Mucosa of descending colon (tissue), 3 donors: ENCODE results near the gene PIP4K2B. TPM values are rescaled to one million over a fixed set of nuclear protein-coding genes. Genes with fewer than 3 reads are reported as not detected.

ENCODE experiments used
- ATAC-seq: fragments of 200-7000 bp; cut with Tn5 transposase; one replicate; pipeline ENCODE4 v1.9.1; 2020; ENCODE audit warnings: mild to moderate bottlenecking, moderate library complexity
- DNase-seq, 3 donors: peaks; one replicate each; pipeline ENCODE4 v3.0.0-alpha.2; 2020
- H3K36me3 ChIP-seq: fragments of 200-600 bp; one replicate; pipeline ENCODE4 v1.8.0; 2021; ENCODE audit warnings: low read depth, mild to moderate bottlenecking
- H3K4me1 ChIP-seq: fragments of 200-600 bp; one replicate; pipeline ENCODE4 v1.8.0; 2021; ENCODE audit warnings: low read depth, mild to moderate bottlenecking
- H3K4me3 ChIP-seq: fragments of 200-600 bp; one replicate; pipeline ENCODE4 v1.8.0; 2021; ENCODE audit warnings: mild to moderate bottlenecking
- H3K9me3 ChIP-seq: fragments of 200-600 bp; one replicate; pipeline ENCODE4 v1.8.0; 2021; ENCODE audit warnings: mild to moderate bottlenecking
- intact Hi-C, 2 donors: fragments of 100-400 bp; cut with DNase I in 1 of 2; cut with micrococcal nuclease in 1 of 2; formaldehyde crosslinking; loops; one replicate each; pipeline versions ENCODE4 v1.11.0 to v1.11.1; 2022; cut with DNase I, micrococcal nuclease
- total RNA-seq, 3 donors: library from RNA; stranded (reverse); fragmentation: NEBNext Ultra II Directional in 2 of 3; extraction: Animal tissue kit (Norgen Biotek cat#: 25700) in 2 of 3; gene quantifications; one replicate each; pipeline versions ENCODE4 v1.2.1 to v1.2.4, GENCODE V29; 2021 to 2023
- TF ChIP-seq, protein P1 (sequence below): fragments of 200-600 bp; IDR thresholded peaks from one replicate; pipeline ENCODE4 v1.8.0; 2022; ENCODE audit warnings: antibody characterized with exemption, mild to moderate bottlenecking
- donor health status: DM: no; HTN: no; CAD: no; lungs with moderate emphysema.
- donor health status: DM: no; HTN: no; CAD: no.
- donor health status: DM: no; HTN: yes; CAD: no.

Gene PIP4K2B
- total RNA-seq, 3 donors from 2014 or later = 16.7 to 44.8 (median 20.6) TPM

DNA sequence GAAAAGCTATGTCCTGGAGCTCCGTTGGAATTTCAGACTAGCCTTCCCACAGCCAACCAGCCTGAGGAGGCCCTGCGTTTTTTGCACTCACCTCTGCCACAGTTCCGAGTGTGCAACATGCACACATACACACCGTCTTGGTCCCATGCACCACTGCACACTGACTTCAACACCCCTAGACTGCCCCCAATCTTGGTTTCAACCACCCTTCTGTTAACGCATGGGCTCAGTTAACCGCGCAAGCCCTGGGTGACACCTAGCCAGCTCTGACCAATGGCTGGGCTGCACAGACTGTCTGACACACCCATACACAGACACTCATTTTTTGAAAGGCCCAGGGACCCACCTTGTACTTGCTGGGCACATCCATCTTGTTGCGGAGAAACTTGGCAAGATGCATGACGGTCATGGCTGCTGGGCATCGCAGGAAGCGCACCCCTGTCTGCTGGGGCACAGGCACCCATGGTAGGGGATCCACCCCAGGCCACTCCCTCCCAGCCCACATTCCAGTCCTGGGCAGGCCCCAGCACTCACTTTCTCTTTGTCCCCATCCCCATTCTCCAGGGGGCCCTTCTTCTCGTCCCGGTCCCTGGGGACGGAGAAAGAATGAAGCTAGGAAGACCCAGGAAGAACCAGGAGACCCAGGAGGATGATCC lies 61.2 kb downstream of the PIP4K2B start:
- Histone ChIP-seq H3K4me1 (peaks cover 28% of the 10 kb centered on the region), H3K36me3 (no peaks in the 10 kb centered on the region), H3K4me3 (no peak overlapping the region), H3K9me3 (no peaks in the 10 kb centered on the region)
- intact Hi-C loops = loop anchor here (5.0 to 10.0 kb wide), 2 partner anchors 61 to 63 kb away; partner anchors contain the start of gene EPOP (in 1 of the 2)
- DNase-seq (peak in 1 of 3 donors; percentile 35), ATAC-seq (no peak)
- TF ChIP-seq, protein P1, sequence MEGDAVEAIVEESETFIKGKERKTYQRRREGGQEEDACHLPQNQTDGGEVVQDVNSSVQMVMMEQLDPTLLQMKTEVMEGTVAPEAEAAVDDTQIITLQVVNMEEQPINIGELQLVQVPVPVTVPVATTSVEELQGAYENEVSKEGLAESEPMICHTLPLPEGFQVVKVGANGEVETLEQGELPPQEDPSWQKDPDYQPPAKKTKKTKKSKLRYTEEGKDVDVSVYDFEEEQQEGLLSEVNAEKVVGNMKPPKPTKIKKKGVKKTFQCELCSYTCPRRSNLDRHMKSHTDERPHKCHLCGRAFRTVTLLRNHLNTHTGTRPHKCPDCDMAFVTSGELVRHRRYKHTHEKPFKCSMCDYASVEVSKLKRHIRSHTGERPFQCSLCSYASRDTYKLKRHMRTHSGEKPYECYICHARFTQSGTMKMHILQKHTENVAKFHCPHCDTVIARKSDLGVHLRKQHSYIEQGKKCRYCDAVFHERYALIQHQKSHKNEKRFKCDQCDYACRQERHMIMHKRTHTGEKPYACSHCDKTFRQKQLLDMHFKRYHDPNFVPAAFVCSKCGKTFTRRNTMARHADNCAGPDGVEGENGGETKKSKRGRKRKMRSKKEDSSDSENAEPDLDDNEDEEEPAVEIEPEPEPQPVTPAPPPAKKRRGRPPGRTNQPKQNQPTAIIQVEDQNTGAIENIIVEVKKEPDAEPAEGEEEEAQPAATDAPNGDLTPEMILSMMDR = no peak

DNA sequence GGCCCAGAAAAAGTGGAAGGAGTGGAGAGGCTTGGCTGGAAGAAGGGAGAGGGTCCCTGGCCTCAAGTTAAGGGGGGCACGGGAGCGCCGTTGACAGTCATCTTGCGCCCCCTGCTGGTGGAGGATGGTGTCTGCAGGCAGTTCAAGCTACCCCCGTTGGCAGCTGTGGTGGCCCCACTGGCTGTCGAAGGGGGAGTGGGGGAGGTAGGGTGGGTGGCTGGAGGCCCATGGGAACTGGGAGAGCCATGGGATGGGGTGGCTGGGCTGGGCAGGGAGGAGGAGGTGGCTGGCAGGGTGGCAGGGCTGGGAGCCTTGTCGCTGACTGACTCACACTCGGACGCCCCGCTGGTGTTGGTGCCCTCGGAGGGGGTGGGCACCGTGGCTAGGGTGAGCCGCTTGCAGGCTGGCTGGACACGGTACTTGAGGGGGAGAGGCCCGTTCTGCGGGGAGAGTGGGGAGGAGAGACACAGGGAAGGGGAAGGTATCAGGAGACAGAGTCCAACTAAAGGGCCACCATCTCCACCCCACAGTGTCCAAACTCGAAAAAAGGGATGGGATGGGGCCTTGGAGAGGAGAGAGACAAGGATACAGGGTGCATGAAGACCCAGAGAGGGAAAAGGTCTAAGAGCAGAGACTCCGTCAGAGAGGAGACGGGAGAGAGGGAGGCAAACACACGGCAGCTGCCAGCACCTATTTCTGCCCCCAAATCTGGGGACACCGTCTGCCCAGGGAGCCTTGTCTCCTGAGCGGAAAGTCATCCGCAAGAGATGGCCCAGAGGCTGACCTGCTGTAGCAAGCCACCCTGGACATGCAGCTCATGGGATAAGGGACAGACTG lies 64.0 kb downstream of the PIP4K2B start:
- Histone ChIP-seq H3K4me1 (peaks cover 34% of the 10 kb centered on the region), H3K36me3 (no peaks in the 10 kb centered on the region), H3K9me3 (no peaks in the 10 kb centered on the region), H3K4me3 (no peak overlapping the region)
- intact Hi-C loops = loop anchor here (5.0 to 10.0 kb wide), 2 partner anchors 58 to 61 kb away; partner anchors contain the start of gene EPOP (in 1 of the 2)
- DNase-seq (peak in 2 of 3 donors; percentile 71 to 74), ATAC-seq (no peak)
- TF ChIP-seq, protein P1 = peak; percentile 65

DNA sequence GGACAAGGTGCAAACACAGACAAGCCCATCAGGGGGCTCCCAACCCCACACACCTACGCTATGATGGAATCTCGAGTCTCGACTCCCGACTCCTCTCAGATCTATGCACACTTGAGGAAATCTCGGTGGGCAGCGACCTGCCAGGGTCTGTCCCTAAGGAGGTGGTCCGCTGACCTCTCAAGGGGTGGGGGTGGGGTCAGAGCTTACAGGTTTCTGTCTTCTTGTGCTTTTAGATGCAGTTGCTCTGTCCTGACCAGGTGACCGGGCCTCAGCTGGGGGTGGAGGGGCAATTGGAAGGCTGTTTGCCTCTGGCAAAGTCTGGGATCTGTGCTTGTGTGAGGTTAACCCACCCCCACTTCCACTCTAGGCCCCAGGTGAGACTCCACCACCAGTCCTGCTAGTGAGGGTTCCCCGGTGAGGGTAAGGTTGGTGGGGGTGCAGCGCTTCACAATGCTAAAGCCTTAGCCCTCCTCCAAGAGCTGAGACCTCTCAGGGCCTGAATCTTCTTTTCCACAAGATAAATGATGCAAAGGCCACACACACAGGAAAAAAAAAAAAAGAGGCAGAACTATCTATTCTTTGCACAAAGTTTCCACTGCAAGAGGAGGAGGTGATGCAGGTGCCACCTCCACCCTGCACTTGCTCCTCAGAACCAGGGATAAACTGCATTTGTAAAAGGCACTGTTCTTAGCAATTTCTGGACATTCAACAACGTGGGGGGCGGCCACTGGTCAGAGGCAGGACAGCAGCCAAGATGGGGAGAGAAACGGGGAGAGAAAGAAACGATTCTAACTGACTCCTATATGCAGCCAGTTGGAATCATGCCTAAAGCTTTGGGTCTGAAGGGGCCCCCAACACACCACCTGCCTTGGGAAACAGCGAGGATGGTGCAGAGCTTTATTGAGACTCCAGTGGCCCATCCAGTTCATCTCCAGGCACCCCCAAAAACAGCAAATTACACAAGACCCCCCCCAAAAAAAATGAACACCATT lies 65.1 kb downstream of the PIP4K2B start:
- no peak overlapping the region for H3K4me3 ChIP-seq
- H3K9me3 ChIP-seq = no peaks in the 10 kb centered on the region
- DNase-seq (peak in 1 of 3 donors; percentile 23), ATAC-seq (no peak)
- H3K4me1 ChIP-seq = peaks cover 36% of the 10 kb centered on the region
- intact Hi-C loops = loop anchor here in 1 of 2 donors (10.0 kb wide), 1 partner anchor 59 kb away; the partner anchor contains the start of gene EPOP
- no peaks in the 10 kb centered on the region for H3K36me3 ChIP-seq
- TF ChIP-seq, protein P1 = no peak

DNA sequence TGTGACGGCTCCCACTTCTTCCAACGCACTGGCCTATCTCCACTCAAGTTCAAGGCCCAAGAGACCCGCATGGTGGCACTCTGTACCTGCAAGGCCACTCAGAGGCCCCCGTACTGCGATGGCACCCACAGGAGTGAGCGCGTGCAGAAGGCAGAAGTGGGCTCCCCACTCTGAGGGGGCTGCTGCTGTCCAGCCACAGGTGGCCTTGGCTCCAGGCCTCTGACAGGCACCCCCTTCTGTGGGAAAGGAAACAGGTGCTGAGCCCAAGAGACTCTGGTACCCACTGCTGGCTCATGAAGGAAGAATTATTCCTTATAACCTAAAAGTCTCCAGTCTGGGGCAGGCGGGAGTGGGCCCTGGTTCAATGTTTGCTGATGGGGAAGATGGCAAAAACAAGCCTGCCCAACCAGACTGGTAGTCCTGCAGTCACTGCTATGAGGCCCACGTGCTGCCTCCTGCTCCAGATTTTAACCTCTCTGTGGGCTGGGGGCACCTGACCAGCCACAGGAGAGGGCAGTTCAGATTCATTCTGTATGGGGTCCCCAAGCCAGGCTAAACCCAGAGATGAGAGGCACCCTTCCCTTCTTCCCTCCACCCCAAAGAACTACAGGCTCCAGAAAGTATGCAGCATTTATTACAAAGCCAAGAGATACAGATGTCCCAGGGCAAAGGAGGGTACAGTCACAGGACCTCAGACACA lies 65.9 kb downstream of the PIP4K2B start:
- Histone ChIP-seq H3K36me3 (no peaks in the 10 kb centered on the region), H3K9me3 (no peaks in the 10 kb centered on the region), H3K4me1 (peaks cover 35% of the 10 kb centered on the region), H3K4me3 (no peak overlapping the region)
- intact Hi-C loops = loop anchor here in 1 of 2 donors (10.0 kb wide), 1 partner anchor 59 kb away; the partner anchor contains the start of gene EPOP
- ATAC-seq = no peak
- DNase-seq = no peak
- TF ChIP-seq, protein P1 = no peak
